GM19452 (cell line): ENCODE data around the gene TMEM92.
"Not testable (repeated sequence)": the region's sequence is repeated elsewhere in the genome, so short reads cannot be mapped to it uniquely, and the experiment has no call there.

Experiments
- ATAC-seq: cut with Tn5 transposase; IDR thresholded peaks from one replicate; pipeline ENCODE4 v1.9.1; 2021; ENCODE audit not compliant: unreplicated experiment

Gene TMEM92

DNA sequence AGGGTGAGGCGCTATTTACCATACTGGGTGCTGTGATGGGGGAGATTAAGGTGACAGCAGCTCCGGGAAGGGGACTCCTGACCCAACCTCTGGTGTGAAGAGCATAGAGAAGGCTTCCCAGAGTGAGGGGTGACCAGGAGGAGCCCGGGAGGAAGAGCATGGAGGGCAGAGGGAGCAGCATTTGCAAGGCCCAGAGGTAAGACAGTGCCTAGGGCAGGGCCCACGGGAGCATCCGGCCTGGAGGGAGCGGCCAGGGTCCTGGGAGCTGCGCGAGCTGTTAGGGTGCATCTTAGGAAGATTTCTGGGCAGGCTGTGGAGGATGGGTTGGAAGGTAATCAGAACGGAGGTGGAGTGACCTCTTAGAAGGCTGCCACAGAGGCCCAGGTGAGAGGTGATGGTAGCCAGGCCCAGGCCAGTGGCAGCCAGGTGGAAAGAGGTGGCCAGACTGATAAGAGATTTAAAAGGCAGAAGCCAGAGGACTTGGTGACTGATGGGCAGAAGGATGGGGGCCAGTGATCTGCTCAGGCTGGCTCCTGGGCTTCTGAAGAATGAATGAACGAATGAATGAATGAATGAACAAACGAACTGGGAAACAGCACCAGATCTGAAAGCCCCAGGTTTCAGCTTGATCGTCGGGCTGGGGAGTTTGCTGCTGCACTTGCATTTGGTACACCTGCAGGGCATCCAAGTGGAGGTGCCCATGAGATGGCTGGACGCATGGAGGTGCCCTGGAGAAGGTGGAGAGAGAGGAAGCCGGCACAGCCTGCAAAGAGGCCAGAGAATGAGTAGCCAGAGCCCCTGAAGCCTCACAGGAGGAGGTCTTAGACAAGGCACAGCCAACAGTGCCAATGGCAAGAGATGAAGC lies 13.0 kb upstream of the TMEM92 start:
- ATAC-seq: no peak

DNA sequence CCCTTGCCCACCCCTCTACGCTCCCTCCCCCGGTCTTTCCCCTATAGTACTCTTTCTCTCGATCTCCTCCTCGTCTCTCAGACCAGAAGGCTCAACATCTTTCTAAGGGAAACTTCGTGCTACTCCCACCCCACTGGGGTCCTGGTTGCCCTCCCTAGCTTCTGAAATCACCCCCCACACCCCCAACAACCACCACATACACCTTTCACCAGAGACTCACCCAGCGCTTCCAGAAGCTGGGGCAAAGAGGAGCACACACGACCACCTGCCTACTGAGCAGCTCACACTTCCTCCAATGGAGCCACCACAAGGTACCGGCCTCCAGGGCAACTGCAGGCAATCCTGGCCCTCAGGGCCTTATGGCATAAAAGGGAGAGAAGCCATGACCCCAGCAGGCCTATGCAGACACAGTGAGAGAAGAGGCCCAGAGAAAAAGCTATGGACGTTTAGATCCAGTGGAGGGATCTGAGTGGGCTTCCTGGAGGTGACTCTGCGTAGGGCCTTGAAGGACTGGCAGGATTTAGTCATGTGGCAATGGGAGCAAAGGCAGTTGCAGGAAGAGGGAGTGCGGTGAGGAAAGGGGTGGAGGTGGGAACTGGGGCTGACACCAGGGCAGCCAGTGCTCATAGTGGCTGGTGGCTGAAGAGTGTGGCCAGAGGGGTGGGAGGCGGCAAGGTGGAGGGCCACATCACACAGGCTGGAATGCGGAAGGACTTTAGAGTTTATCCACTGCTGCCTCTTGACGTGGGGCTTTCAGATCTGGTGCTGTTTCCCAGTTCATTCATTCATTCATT lies 12.1 kb upstream of the TMEM92 start:
- no peak for ATAC-seq

DNA sequence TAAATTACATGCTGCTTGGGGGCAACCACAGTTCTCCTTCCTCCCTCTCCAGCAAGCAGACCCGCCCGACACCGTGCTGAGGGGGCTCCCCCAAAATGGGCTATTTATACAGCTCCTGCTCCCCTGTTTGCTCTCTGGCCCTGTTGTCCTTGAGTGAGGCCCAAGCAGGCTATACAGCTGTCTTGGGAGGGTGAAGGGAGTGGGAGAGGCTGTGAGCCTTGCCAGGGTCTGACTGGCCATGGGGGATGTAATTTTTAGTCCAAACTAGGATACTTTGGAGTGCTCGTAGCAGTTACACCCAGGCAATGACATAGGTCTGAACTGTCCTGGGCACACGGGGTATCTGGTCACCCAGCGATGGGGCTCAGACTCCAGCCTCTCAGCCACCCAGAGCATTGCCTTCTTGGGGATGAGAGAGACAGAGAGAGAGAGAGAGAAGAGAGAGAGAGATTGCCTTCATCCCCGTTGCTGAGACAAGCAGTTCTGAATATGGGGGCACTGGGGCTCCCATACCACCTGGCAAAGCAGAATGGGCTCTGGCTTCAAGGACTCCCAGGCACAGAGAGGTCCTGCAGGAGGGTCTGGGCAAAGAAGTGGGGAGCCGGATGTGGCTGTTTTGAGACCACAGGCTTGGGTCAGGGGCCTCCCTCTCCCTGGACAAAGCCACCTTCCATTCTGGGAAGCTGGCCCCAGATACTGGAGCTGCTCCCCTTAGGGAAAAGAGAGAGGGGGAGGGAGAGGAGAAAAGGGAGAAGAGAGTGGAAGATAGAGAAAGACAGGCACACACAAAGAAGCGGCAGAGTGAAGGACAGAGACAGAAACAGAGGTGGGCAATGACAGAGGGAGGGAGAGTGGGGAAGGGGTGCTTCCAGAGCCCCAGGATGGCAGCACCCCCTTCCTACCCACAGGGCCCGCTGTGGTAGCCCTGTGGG lies 10.7 kb upstream of the TMEM92 start:
- no peak for ATAC-seq

DNA sequence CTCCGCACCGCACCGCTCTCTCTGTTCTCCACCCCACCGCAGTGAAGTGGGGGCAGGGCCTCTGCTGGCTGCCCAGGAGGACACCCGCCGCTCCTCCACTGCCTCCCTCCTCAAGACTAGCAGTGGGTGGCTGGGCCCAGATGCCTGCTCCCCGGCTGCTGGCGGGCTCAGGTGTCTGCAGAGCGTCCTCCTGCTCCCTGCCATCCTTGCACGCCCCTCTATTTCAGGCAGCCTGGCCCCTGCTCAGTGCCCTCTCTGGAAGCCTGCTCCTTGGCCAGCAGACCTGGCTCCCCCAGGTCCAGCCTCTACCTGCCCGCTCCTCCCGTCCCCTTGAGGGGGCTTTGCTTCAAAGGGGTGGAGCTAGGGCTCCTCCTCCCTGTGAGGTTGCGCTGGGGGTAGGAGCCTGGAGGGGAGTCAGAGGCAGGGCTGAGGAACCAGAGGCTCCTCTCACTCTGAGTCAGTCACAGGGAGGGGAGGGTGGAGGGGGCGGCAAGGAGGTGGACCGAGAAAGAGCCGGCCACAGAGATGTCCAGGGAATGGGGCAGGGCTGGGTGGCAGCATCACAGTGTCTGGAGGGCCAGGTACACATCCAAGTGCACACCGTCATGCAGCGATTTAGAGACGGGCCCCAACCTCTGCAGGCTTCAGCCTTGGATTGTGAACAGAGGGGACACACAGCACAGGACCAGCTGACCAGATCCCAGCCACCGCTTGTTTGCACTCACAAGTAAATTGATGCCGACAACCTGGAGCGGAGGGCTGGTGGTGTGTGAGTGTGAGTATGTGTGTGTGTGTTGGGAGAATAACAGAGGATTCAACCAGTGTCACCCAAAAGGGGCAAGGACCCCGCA lies 9.8 kb upstream of the TMEM92 start:
- no peak for ATAC-seq

DNA sequence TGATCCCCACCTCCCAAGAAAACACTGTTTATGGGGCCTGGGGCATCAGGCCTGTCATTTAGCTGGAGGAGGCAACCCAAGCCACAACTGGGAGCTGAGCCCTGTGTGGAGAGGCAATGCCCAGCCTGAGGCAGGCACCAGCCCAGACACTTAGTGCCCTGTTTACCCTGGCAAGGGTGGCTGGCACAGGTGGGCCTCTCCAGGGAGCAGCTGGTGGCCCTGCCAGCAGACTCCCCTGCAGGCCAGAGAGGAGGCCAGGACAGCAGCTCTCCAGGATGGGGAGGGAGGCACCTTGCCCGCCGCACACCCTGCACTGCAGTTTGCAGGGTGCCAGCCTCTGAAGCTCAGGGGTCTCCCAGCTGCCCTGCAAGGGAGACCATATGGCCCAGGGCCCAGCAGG lies 9.1 kb upstream of the TMEM92 start:
- ATAC-seq: no peak

DNA sequence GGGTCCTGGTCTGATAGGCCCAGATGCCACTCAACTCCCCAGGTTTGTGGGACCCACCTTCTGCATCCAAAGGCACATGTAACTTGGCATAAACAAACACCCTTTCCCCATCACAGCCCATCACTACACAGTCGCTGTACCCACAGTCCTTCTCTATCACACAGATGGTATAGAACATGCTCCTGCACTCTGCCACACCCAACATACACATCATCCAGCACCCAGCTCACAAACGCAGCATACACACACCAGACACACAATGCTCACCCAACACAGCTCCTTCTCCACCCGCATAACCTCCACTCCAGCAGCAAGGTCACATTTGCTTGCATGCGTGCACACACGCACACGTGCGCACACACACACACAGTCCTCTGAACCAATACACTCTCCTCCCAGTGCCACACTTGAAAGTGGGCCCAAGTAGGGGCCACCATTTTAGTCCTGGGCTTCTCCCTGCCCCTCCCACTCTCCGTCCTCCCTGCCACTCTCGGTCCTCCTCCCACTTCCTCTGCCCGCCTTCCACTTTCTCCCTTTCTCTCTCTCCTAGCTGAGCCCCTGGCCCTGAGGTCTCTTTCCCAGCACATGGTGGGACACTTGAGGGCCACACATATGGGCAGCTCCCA lies 8.5 kb upstream of the TMEM92 start:
- ATAC-seq: no peak

DNA sequence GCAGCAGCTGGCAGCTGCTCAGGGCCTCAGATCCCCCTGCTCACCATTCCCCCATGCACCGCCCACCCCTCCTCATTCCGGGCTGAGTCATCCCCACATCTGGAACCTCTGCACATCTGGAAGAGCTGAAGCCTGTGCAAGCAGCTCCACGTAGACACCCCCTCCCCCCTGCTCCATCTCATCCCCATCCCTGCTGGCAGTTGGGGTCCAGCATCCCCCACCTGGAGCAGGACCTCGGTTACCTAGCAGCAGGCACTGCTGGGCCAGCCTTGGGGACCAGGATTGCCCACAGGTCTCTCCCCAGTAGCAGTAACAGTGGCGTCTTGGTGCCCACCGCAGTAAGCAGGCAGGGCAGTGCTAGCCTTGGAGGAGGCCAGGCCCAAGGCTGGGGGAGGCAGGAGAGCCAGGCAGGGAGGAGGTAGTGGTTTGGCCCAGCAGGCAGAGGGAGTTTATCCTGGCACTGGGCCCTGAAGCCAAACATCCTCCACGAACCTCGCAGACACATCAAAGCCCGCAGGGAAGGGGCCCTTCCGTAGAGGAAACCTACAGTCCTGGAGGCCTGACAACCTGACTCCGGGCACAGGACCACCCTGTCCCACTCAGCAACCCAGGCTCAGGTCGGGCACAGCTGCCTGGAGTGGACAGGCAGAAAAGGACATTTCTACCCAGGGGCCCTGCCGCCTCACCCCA lies 7.7 kb upstream of the TMEM92 start:
- no peak for ATAC-seq

DNA sequence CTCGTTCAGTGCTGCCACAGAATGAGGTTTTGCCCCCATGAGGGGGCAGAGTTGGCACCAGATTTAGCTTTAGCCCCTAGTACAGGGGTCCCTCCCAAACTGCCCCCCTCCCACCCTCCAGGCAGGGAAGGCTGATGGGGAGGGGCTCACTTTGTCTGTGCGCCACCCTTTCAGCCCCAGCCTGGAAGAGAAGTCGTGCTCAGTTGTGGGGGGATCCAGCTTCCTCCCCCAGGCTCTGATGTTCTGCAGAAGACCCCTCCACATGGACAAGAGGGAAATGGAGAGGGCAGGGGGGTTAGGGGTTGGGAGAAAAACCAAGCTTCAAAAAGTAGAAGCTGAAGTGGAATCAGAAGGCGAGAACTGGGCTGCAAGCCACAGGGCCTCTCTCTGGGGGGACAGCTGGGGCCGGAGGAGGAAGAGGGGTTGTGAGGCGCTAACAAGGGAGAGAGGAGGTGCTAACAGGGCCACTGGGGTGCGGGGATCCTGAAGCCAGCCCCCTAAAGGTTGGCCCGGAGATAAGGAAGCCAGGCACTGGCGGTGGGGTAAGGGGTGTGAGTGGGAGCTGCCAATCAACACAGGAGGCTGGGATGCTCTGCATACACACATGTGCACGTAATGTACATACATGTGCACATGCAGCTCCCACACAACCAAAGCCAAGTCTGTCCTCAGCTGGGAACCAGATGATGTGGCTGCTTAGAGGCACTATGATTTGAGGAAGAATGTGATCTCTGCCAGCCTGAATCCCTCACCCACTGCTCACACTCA lies 7.0 kb upstream of the TMEM92 start:
- no peak for ATAC-seq

DNA sequence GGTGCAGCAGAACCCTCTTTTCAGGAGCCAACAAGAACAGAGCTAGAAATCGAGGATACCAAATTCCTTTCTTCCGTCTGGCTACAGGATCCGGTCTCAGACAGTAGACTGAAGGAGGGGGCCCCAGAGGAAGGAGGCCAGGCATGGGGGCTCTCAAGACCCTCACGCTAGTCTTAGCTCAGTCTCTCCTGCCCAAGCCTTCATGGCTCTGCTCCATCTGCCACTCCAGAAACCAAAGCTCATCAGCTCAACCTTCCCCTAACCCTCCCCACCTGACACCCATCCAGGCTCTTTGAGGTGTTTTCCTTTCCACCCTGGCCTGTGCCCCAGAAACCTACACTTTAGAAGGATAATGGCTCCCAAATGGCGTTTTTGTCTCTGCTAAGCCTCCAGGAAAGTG lies 6.2 kb upstream of the TMEM92 start:
- ATAC-seq: no peak

DNA sequence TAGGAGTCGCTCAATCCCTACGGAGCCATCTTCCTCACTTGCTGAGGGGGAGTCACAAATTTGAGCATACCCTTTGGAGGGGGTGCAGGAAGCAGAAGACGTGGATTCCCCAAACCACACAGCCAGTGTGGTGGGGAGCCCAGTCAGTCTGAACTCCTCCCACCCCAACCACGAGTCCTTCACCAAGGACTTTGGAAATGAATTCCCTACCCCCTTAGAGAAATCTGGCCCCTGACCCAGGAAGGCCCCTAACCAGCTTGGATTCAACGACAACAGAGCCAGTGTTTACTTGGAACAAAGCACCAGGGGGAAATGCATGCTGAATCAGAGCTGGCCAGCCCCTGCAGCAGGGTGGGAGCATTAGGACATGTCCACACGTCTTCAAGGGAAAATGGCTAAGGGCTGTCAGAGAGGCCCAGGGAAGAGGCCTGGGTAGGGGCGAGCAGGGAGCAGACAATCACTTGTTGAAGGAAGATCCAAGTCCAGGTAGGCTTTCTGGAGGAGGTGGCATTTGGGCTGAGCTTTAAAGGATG lies 5.5 kb upstream of the TMEM92 start:
- no peak for ATAC-seq

DNA sequence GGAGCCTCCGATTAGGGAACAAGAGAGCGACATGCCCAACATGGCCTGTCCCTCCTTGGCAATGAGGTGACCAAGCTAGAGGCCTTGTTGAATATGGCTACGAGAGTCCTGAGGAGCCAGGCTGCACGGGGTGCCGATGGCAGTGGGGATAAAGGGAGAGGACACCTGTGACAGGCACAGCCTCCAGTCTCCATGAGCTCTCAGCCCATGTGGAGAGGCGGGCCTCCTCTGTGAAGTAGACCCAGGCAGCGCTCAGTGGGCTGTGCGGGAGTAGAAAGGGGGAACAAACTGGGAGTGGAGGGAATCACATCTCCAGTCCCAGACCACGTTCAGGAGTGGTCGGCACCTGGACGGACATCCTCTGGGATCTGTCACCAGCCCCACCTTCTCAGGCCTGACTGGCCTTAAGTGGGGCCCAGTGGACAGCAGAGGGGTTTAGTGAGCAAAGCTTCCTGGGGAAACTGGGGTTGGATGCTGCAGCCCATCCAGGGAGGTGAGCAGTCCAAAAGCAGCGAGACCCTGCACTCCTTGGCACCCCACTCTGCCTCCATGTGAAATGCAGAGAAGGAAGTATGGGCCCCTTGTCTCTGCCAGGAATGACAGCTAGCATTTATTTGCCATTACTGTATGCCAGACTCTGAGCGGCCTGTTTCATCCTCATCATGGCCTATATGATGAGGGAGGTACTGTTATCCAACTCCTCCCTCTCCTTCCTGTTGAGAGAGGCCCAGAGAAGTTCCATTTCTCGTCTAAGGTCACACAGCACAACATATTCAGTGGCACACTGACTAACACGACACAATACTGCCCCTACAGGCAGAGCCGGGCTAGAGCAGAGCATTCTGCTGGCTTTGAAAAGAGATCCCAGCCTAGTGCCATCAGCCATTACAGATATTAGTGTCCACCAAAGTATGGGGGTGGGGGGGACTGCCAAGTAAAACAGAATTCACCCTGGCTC lies 4.5 kb upstream of the TMEM92 start:
- no peak for ATAC-seq

DNA sequence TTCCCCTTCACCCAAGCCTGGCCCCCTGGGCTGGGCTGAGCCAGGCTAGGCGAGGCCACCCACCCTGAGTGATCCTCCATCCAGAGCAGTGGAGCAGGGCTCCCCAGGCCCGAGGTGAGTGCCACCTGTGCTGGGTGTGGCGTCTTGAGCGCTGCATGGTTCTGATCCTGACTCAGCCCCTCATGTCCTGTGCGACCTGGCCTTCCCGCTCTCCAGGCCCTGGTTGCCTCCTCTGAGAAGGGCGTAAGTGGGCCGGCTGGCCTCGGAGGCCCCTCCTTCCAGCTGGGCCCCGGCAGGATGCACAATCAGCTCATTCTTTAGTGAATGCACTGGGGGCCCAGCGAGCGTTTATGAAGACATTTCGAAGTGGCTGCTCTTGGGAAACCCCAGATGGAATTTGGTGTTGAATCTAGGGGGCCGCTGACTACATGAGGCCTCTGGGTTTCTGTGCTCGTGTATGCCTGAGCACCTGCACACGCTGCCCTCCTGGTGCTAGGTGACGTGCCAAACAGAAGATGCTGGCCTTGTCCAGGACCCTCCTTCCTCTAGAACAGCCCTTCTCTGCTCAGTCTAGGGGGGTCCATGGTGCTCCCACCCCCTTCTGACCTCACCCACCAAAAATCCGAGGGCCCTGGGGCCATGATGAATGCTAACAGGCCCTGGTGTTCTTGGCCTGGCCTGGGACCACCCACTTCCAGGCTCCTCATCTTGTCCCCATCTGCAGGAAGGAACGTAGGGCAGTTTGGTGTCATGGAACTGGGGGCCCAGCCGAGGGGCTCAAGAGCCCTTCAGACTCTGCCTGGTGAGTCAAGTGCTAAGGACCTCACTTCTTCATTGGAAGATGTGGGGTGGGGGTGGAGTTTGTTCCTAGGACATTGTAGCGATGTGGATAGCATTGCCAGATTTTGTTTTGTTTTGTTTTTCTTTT lies 3.6 kb upstream of the TMEM92 start:
- no peak for ATAC-seq

DNA sequence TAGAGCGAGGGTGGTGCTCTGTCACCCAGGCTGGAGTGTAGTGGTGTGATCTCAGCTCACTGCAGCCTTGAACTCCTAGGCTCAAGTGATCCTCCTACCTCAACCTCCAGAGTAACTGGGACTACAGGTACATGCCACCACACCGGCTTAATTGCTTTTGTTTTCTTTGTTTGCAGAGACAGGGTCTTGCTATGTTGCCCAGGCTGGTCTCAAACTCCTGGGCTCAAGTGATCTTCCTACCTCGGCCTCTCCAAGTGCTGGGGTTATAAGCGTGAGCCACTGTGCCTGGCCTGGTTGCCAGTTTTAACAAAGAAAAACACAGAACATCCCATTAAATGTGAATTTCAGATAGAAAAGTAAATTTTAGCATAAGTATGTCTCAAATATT lies 2.9 kb upstream of the TMEM92 start:
- not testable (repeated sequence) for ATAC-seq

DNA sequence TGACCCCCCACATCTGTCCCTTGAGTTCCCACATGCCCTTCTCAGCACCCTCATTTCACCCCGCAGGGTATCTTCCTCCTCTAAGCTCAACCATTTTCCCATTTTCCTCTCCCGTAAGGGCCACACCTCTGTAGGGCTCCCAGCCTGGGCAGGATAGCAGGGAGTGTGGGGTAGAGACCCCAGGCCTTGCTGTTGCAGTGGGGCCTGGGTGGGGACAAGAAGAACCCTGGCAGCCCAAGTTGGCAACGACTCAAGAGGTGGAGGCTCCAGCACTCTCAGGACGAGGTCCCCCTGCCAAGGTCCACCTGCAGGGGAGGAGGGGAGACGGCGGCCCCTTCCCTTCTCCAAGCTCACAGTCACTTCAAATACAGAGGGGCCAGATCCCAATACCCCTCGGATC lies 2.0 kb upstream of the TMEM92 start:
- no peak for ATAC-seq

DNA sequence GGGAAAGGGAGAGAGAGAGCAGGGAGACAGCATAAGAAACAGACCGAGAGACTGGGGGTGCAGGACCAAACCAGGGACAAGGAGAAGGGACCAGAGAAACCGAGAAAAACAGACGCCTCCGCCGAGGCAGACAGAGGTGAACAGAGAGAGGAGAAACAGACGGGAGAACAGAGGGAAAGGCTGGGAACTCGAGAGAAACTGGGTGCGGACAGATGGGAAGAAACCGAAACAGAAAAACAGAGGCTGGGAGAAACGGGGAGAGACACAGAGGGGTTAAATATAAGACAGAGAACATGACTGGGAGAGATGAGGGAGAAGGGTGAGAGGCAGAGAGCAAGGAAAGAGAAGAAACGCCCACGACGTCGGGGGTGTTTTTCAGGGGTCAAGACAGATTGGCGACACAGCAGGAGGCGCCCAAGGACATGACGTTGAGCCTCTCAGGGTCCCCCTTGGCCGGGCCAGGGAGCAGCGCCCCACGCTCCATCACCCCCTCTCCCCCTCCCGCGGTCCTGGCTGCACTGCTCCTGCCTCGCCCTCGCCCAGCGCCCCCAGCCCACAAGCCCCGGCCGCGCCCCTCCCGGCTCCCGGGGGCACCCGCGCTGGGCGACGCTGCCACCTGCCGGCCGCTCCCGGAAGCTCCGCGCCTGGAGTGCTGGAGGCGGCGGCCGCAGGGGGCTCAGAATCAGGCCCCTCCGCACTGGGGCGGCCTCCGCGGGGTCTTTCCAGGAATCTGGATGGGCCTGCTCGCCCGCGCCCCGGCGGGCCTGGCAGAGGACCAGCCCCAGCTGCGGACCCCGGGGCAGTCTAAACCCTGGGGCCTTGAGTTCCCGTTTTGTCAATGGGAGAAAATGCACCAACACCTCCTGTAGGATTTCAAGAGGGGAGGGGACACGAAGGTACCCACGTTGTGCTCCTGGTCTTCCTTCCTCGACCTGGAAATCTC lies 1.3 kb upstream of the TMEM92 start:
- no peak for ATAC-seq
